ENCODE results near the gene FETUB. TPM values are rescaled to one million over a fixed set of nuclear protein-coding genes. Genes with fewer than 3 reads are reported as not detected.

The FETUB gene
- total and polyA plus RNA-seq, 2 donors (not counting 1 experiment from before 2014, with no cell fraction given) = not detected

DNA sequence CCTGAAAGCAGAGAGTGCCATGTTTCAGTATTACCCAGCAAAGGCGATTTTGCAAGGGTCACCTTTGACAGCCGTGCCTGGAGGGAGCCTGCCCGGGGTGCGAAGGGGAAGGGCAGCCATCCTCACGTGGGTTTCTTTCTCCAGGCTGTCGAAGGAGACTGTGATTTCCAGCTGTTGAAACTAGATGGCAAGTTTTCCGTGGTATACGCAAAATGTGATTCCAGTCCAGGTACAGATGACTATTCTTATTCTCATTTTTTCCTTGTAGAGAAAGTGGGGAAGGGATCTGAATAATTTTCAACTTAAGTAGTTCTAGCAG lies 23.9 kb upstream of the FETUB start:
- no peaks in the 10 kb centered on the region for H3K9me3 ChIP-seq (ENCODE audit: control extremely low read depth in 1 of 3, control insufficient read depth in 2 of 3, insufficient read depth in 1 of 3, low read length in 2 of 3)
- H4K20me1 ChIP-seq (ENCODE audit: control insufficient read depth, insufficient read depth, low read length, poor library complexity, severe bottlenecking) = no peaks in the 10 kb centered on the region
- 94% methylated on average over 6 of the region's 8 CpGs for WGBS (ENCODE audit: insufficient coverage)
- TF ChIP-seq EZH2 (IDR thresholded peaks at IDR 0.05; ENCODE audit: borderline replicate concordance, insufficient read depth, low read depth, low read length, poor library complexity, severe bottlenecking) (no peak), CTCF (IDR thresholded peaks at IDR 0.05) (no peak)
- ChIA-PET POLR2A (interaction anchor here (3.0 kb wide), 1 partner anchor 167 kb away, joined by 21 read pairs; the partner anchor contains the start of gene EIF4A2), CTCF (interaction anchor here (0.6 to 11.3 kb wide), 45 partner anchors 8 to 675 kb away, joined by 3 to 237 read pairs (median 8); partner anchors contain the start of genes DNAJB11 and EIF4A2)
- Mint-ChIP-seq H3K4me3 (no peak overlapping the region), H3K9me3 (ENCODE audit: insufficient read depth) (no peaks in the 10 kb centered on the region), H3K27ac (no peak overlapping the region), H3K4me1 (peaks cover 13% of the 10 kb centered on the region), H3K27me3 (peaks cover 58% of the 10 kb centered on the region)
- H3K27ac ChIP-seq (ENCODE audit: low read length in 2 of 2) = no peak overlapping the region
- intact Hi-C loops (cut with micrococcal nuclease) = loop anchor here (5.0 kb wide), 2 partner anchors 191 to 551 kb away; partner anchors contain the start of gene RFC4
- DNase-seq (no peak), ATAC-seq (ENCODE audit: low read depth) (no peak)
- H3K4me2 ChIP-seq (replicated peaks; ENCODE audit: low read depth, low read length, poor library complexity, severe bottlenecking) = no peak overlapping the region
- H3K4me3 ChIP-seq (ENCODE audit: control extremely low read depth in 1 of 5, extremely low read depth in 1 of 5, insufficient read depth in 1 of 5, low read depth in 2 of 5, low read length in 4 of 5) = no peak overlapping the region
- H3K27me3 ChIP-seq (replicated peaks in 1 of 4; ENCODE audit: control extremely low read depth in 1 of 4, control insufficient read depth in 3 of 4, insufficient read depth in 4 of 4, low read length in 3 of 4) = peaks cover 0 to 39% (median 9%) of the 10 kb centered on the region in 4 experiments
- peaks cover 19% of the 10 kb centered on the region in 2 donors for H3K4me1 ChIP-seq (ENCODE audit: control insufficient read depth in 2 of 2, insufficient read depth in 2 of 2, low read length in 2 of 2)
- no peak overlapping the region for H3K9ac ChIP-seq (ENCODE audit: low read length)
- H2AFZ ChIP-seq (ENCODE audit: insufficient read depth, low read depth, low read length, poor library complexity, severe bottlenecking) = no peak overlapping the region
- H3K79me2 ChIP-seq (ENCODE audit: control insufficient read depth, insufficient read depth, low read length) = no peaks in the 10 kb centered on the region
- H3K36me3 ChIP-seq (replicated peaks in 1 of 2; ENCODE audit: control extremely low read depth in 1 of 2, control insufficient read depth in 1 of 2, extremely low read depth in 1 of 2, insufficient read depth in 2 of 2, low read length in 1 of 2) = no peaks in the 10 kb centered on the region
